Prostate gland (tissue), 2 donors: ENCODE measurements around the gene TAF1C.

Experiments used
- POLR2A ChIP-seq: fragments of 450-650 bp; IDR thresholded peaks from one replicate; pipeline ENCODE4 v1.6.1; 2016; ENCODE audit warnings: antibody characterized with exemption, mild to moderate bottlenecking
- POLR2AphosphoS5 ChIP-seq: sonication (generic); formaldehyde crosslinking; IDR thresholded peaks from one replicate; pipeline ENCODE4 v1.6.1; 2017; ENCODE audit warnings: antibody characterized with exemption
- TF ChIP-seq, protein P1 (sequence below), 4 experiments: fragments of 200-600 bp in 2 of 4; fragments of 450-650 bp in 2 of 4; sonication (generic) in 2 of 4; IDR thresholded peaks; 1 replicate in 3 of 4; 2 replicates in 1 of 4; pipeline ENCODE4 v1.5.1; 2016 to 2019; ENCODE audit warnings: antibody characterized with exemption in 4 of 4, mild to moderate bottlenecking in 2 of 4, moderate library complexity in 2 of 4

DNA sequence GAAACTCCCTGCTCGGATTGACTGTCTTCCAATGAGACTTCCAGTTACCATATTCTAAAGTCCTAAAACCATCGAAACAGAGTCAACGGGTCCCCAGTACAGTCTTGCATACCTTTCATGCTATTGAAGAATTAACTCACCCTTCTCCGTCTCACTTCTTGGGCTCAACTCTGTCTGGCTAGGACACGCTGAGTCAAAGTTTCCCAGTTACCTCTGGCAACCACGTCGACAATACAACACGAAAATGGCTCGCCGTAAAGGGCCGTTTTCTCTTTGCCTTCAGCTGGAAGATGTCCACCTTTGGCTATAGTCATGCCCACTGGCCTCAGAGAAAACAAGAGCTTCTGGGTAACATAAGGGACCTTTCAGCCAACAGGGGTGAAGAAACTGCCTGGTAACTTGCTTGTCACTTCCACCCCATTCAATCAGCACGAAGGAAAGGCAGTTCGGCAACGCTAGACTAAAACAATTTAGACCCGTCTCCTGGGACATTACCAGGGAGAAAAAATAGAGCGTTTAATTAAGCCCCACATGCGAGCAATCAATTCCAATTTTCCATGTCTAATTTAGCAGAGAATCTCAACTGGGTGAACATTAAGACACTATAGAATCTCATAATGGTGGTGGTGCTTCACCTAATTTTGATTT is 31.4 kb upstream of the TAF1C start:
- TF ChIP-seq, protein P1, sequence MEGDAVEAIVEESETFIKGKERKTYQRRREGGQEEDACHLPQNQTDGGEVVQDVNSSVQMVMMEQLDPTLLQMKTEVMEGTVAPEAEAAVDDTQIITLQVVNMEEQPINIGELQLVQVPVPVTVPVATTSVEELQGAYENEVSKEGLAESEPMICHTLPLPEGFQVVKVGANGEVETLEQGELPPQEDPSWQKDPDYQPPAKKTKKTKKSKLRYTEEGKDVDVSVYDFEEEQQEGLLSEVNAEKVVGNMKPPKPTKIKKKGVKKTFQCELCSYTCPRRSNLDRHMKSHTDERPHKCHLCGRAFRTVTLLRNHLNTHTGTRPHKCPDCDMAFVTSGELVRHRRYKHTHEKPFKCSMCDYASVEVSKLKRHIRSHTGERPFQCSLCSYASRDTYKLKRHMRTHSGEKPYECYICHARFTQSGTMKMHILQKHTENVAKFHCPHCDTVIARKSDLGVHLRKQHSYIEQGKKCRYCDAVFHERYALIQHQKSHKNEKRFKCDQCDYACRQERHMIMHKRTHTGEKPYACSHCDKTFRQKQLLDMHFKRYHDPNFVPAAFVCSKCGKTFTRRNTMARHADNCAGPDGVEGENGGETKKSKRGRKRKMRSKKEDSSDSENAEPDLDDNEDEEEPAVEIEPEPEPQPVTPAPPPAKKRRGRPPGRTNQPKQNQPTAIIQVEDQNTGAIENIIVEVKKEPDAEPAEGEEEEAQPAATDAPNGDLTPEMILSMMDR (IDR thresholded peaks at IDR 0.05) = no peak
- TF ChIP-seq POLR2A (no peak), POLR2AphosphoS5 (no peak)
